HG03565 (cell line): Measurements from ENCODE around the gene VPS16.
"Not testable (repeated sequence)": the region's sequence is repeated elsewhere in the genome, so short reads cannot be mapped to it uniquely, and the experiment has no call there.

Experiments
- ATAC-seq: cut with Tn5 transposase; IDR thresholded peaks from one replicate; pipeline ENCODE4 v1.9.1; 2021; ENCODE audit warnings: mild to moderate bottlenecking, moderate library complexity; ENCODE audit not compliant: unreplicated experiment

The VPS16 gene

DNA sequence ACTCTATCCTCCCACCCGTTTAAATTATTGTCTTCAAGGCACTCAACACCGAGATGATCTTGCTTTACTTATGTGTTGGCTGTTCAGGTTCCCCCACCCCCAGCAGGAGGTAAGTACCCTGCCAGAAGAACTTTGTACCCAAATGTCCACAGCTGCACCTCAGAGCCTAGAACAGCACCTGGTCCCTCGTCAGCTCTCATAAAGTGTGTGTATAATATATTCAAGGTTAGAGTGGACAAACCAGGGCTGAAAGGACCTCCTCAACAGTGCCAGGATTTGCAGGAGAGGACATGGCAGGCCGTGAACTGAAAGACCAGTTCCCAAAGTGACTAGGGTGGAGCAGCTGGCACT, 34.2 kb upstream of the VPS16 start:
- ATAC-seq = no peak

- no peak for ATAC-seq
Observed at GRCh38 chr20:2807019-2807418, 33.5 kb upstream of the VPS16 start.

DNA sequence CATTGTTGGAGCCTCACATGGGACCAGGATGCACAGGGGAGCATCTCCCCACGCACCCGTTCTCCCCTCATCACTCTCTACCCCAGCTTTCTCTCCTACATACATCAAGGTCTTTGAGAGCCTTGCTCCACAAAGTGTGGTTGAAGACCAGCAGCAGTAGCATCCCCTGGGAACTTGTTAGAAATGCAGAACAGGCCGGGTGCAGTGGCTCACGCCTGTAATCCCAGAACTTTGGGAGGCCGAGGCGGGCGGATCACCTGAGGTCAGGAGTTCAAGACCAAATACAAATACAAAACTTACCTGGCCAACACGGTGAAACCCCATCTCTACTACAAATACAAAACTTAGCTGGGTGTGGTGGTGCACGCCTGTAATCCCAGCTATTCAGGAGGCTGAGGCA, 32.6 kb upstream of the VPS16 start:
- ATAC-seq = not testable (repeated sequence)

DNA sequence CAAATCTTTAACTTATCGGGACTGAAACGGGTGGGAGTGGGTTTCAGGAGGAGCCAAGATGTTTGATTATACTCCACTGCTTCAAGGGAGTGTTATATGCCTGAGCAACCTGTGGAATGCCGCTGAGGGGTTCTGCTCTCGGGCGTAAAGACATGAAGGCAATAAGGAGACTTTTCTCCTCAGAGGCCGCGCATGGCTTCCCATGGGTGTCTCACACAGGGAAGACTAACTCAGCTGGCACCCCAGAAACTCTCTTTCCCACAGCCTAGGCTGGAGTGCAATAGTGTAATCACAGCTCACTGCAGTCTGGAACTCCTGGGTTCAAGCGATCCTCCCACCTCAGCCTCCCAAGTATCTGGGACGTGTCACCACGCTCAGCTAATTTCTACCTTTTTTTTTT, 30.9 kb upstream of the VPS16 start:
- no peak for ATAC-seq

DNA sequence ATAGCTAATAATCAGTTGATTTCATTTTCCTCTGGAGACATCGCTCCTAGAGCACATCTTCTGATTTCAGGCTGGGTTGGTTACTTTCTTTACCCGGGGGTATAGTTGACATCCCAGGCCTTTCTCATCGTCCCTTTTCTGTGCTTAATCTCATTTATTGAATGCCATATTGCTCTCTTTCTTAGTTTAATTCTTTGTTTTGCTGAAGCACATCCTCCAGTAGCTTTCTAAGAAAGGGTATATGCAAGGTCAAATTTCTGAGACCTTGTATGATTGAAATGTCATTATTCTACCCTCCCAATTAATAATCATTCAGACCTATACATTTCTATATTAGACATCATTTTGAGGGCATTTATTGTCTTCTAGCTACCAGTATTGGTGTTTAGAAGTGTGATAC, 28.4 kb upstream of the VPS16 start:
- no peak for ATAC-seq

GRCh38 chr20:2814076-2814475, 26.5 kb upstream of the VPS16 start:
- no peak for ATAC-seq

DNA sequence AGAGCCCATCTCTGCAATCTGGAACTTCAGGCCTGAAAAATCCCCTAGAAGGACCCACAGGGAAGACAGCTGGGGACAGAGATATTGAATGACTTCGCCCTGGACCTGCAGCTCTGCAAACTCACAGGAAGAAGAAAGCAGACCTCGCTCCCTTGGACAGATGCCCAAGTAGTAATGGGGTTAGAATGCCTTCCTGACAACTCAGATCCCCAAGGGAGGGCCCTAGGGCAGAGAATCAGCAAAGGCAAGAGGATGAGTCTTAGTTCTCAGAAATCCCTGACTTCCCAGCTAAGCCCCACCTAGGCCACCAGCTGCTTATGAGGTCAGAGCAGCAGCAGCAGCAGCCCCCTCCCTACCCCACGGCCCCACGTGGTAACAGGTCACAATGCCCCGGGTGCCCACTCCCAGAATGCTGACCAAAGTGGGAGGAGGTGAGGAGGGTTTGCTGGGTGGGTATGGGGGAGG, 25.9 kb upstream of the VPS16 start, which contains the start of gene C20orf141:
Gene C20orf141 (plus strand): TSS at position 401 of the 465 bp plus-strand sequence. CDS start 198 bp downstream, outside the sequence.
- ATAC-seq = no peak

- ATAC-seq = no peak
Observed at GRCh38 chr20:2815242-2815900, 25.2 kb upstream of the VPS16 start.

- no peak for ATAC-seq
Observed at GRCh38 chr20:2816030-2816582, 24.4 kb upstream of the VPS16 start, which contains the start of gene TMEM239. TSS of gene TMEM239 (plus strand) at chr20:2816364. CDS start at chr20:2816555, 191 bp downstream.

DNA sequence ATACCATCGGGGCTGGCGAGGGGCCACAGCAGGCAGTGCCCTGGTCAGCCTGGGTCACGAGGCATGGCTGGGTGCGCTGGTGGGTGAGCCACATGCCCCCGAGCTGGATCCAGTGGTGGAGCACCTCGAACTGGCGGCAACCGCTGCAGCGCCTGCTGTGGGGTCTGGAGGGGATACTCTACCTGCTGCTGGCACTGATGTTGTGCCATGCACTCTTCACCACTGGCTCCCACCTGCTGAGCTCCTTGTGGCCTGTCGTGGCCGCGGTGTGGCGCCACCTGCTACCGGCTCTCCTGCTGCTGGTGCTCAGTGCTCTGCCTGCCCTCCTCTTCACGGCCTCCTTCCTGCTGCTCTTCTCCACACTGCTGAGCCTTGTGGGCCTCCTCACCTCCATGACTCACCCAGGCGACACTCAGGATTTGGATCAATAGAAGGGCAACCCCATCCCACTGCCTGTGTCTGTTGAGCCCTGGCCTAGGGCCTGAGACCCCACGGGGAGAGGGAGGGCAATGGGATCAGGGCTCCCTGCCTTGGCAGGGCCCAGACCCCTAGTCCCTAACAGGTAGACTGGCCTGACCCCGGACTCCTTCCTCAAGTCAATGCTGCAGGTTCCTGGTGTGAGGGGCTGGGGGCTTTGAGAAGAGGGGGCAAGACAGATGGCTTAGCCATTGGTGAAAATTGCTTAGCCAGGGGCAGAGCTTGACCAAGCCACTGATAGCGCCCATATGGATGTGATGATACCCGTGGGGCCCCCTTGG, 23.8 kb upstream of the VPS16 start:
- ATAC-seq = no peak

DNA sequence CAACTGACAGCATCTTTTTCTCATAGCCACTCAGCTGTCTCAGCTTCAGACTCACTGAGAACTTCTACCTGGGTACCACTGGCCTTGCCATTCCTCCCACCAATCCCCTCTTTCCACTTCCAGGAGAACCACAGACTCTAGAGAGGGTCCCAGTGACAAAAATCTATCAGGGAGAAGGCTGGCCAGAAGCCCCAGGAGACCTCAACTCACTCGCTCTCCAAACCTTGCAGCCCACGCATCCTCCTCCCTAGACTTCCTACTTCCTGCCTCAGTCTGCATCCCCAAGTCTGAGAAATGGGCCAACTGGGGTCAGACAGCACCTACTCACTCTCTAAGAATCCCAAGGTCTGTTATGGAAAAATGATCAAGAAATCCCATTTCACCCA, 23.2 kb upstream of the VPS16 start:
- ATAC-seq = no peak

GRCh38 chr20:2817891-2818595, 22.5 kb upstream of the VPS16 start:
- ATAC-seq = no peak

- ATAC-seq = no peak
Observed at GRCh38 chr20:2820084-2820895, 20.3 kb upstream of the VPS16 start.

GRCh38 chr20:2820896-2821869, 19.4 kb upstream of the VPS16 start:
- no peak for ATAC-seq

DNA sequence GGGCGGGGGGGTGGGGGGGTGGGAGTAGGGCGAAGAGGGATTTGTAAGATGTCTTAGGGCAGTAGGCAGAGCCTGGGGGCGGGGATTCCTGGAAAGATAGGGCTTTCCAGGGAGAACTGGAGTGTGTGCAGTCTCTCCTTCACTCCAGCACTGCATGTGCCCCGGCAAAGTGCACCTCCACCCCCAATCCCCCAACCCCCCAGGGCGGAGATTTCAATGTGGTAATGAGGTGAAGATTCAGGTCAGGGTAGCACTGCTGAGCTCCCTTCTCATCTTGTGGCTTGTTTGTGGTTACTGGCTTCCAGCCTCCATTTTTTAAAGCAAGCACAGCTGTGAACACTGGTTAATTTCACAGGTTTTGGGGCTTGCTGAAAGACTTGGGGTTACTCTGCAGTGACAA, 18.5 kb upstream of the VPS16 start:
- no peak for ATAC-seq

DNA sequence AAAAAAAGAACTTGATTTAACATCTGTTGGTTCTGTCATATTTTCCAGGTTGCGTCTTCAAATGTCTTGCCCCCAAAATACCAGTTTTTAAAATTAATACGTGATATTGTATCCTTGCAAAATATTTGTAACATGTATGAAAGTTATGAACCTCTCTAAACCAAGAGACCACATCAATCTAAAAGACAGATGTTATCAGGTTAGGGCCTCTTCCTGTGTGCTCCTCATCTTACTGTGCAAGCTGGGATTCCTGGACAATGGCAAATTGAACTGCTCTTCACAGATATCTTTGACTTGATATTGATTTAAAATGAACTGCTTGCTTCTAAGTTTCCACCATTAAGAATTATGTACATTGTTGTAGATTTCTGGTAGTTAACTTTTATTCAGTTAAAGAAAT, 14.8 kb upstream of the VPS16 start:
- ATAC-seq = no peak

- no peak for ATAC-seq
Observed at GRCh38 chr20:2826655-2827054, 13.9 kb upstream of the VPS16 start.

- ATAC-seq = no peak
Observed at GRCh38 chr20:2829376-2829775, 11.2 kb upstream of the VPS16 start.

GRCh38 chr20:2831206-2831605, 9.3 kb upstream of the VPS16 start:
- not testable (repeated sequence) for ATAC-seq
